Inflammatory macrophage (primary cell): ENCODE results near the gene CCM2.

Experiments
- DNase-seq, 2 donors: peaks; one replicate each; pipeline ENCODE4 v3.0.0-alpha.2; 2020 to 2022

Gene CCM2

GRCh38 chr7:45082831-45083331, 82.9 kb downstream of the CCM2 start:
- no peak for DNase-seq

GRCh38 chr7:45084336-45084735, 84.3 kb downstream of the CCM2 start:
- DNase-seq: no peak

- DNase-seq: no peak
Observed at GRCh38 chr7:45084901-45085618, 85.1 kb downstream of the CCM2 start.

GRCh38 chr7:45085619-45086200, 85.7 kb downstream of the CCM2 start:
- no peak for DNase-seq

GRCh38 chr7:45086331-45087065, 86.5 kb downstream of the CCM2 start:
- no peak for DNase-seq

GRCh38 chr7:45087301-45088145, 87.5 kb downstream of the CCM2 start:
- no peak for DNase-seq

GRCh38 chr7:45088146-45088701, 88.2 kb downstream of the CCM2 start:
- DNase-seq: no peak

GRCh38 chr7:45088821-45089340, 88.9 kb downstream of the CCM2 start, which contains the start of gene NACAD:
Gene NACAD, minus strand, starts transcription at chr7:45088969. Its CDS starts 75 bp downstream, at chr7:45088894.
- no peak for DNase-seq

GRCh38 chr7:45089341-45089891, 89.4 kb downstream of the CCM2 start:
- peak; percentile 9 to 16 for DNase-seq

GRCh38 chr7:45092100-45092930, 92.3 kb downstream of the CCM2 start:
- no peak for DNase-seq

GRCh38 chr7:45092931-45093235, 92.9 kb downstream of the CCM2 start:
- DNase-seq: no peak

GRCh38 chr7:45098983-45099839, 99.2 kb downstream of the CCM2 start:
- no peak for DNase-seq

- DNase-seq: no peak
Observed at GRCh38 chr7:45099891-45100760, 100.1 kb downstream of the CCM2 start.

- no peak for DNase-seq
Observed at GRCh38 chr7:45100761-45101480, 100.9 kb downstream of the CCM2 start.

GRCh38 chr7:45101748-45102147, 101.7 kb downstream of the CCM2 start:
- no peak for DNase-seq

GRCh38 chr7:45102785-45103712, 103.0 kb downstream of the CCM2 start:
- DNase-seq: no peak
